ENCODE data around the gene BEST1.
"Not testable (repeated sequence)": the region's sequence is repeated elsewhere in the genome, so short reads cannot be mapped to it uniquely, and the experiment has no call there.

The BEST1 gene

DNA sequence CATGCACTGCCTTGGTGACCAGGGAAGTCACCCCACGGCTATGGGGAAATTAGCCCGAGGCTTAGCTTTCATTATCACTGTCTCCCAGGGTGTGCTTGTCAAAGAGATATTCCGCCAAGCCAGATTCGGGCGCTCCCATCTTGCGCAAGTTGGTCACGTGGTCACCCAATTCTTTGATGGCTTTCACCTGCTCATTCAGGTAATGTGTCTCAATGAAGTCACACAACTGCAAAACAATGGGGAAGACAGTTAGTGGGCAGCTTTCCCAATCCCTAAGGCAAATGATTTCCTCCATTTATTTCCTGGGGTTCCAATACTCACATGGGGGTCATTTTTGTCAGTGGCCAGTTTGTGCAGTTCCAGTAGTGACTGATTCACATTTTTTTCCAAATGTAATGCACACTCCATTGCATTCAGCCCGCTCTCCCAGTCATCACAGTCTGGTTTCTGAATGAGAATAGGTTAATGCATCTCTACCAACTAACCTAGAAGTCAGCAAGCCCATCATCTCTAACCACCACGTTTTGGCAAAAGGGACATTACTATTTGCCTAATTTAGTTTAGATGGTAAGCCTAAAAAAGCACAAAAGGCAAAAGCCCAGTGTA lies 14.6 kb downstream of the BEST1 start:
- not testable (repeated sequence) for DNase-seq

DNA sequence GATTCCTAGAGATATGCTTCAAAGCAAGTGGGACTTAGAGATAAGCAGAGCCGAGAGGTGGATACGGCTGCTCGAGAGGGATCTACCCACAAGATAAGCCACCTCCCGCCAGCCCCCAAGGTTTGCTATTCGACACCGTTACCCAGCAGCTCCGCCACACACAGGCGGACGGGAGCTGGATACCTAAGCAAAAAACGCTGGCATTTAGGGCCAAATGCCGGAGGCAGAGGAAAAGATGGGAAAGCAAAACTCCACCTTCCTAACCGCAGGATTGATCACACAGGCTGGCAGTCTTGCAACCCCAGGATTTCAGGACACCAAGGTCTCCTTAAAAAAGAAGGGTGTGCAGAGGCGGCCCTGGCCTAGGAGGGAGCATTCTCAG lies 16.6 kb downstream of the BEST1 start:
- DNase-seq, result no peak

DNA sequence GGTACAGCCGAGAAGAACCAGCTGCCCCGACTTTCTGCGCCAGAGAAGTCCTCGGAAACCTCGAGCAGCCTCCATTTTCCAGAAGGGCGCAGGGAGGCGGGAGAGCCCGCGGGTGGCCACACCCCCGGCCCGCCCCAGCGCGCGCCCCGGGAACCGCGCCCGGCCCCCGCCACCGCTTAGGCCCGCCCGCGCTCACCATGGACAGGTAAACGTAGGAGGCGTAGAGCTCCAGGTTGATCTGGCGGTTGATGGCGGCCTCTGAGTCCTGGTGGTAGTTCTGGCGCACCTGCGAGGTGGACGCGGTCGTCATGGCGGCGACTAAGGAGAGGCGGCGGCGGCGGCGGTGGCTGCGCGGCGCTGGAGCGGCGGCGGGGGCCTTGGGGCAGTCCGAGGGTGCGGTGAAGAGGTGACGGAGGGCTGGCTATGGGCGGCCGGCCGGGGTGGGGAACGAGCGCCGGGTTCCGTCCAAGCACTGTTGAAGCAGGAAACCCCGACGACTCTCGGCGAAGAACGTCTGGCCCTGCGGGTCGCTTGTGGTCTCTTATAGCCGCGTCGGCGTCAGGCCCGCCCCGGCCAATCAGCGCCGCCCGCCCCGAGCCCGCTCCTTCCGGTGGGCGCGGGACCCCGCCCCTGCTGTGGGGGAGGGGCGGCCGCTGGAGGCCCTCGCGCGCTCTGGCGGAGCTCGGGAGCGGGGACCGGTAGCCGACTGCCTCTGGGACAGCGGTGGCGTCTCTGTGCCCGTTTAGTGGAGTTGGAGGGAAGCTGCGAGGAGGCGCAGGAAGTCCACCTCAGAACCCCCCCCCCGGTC lies 17.2 kb downstream of the BEST1 start, which contains the start of gene FTH1:
FTH1 (minus strand) TSS at position 519 of the 808 bp plus-strand sequence; CDS start at position 310, 209 bp downstream.
- peak; percentile 86 for DNase-seq

DNA sequence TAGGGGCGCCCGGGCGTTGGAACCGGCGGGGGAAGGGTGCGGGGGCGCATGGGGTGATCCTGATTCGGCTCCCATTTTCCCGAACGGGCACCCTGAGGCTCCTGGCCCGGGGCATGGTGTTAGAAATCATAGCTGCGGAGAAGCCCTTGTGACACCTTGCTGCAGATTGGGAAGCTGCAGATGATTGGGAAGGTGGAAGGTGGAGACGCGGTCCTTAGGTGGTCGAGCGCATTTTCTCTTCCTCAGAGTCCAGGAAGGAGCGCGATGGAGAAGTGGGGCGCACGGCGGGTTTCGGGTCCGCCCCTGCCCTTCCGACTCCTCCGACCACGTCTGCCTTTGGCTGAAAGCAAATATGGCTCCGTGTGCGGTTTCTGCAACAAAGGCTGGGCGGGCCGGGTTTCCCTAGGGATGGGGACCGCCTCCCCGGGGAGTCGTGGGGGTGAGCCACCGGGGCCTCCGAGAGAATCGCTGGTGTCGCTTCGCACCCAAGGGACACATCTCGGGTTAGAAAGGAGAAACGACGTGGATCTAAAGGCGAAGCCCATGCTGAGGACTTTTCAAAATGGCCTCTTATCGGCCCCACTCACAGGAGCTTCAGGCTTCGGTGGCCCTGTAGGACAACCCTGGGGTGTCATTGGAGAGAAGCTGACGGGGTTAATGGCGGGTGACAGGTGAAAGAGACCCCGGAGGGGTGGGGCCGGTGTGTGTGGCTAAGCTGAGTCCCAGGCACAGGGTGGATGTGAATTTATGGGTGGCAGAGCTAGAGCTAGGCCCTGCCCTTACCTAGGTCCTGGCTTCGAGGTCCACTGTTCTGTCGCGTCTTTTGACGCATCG lies 18.0 kb downstream of the BEST1 start:
- no peak for DNase-seq

DNA sequence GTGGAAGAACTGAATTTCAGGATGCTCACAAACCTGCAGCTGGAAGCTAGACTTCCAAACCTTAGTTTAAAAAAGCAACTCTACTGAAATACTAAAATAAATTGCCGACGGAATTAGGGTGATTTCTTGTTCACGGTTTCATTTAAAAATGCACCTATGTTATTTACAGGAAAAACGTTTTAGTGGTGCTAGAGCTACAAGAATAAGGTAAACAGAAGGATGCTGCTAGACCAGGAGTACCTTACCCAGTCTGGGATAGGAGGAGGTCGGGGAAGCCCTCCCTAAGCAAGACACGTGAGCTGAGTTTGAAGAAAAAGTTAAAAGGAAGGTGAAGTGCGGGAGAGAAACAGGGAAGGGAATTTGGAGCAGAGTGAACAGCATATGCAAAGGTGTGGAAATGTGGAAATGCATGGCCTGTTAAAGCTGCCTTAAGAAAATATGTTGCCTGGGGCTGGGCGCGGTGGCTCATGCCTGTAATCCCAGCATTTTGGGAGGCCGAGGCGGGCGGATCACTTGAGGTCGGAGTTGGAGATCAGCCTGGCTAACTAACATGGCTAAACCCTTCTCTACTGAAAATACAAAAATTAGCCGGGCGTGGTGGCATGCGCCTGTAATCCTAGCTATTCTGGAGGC lies 18.7 kb downstream of the BEST1 start:
- no peak for DNase-seq

DNA sequence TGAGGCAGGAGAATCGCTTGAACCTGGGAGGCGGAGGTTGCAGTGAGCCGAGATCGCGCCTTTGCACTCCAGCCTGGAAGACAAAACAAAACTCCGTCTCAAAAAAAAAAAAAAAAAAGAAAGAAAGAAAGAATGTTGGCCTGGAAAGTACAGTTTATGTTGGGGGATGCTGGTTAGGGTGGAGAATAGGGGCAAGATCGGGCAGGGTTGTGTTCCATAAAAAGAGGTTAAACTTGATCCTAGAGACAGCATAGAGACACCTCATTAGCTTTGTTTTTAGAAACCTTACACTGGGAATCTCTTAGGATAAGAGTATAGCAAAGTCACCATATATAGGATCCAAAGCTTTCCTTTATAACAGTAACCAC lies 19.2 kb downstream of the BEST1 start:
- DNase-seq, result no peak

DNA sequence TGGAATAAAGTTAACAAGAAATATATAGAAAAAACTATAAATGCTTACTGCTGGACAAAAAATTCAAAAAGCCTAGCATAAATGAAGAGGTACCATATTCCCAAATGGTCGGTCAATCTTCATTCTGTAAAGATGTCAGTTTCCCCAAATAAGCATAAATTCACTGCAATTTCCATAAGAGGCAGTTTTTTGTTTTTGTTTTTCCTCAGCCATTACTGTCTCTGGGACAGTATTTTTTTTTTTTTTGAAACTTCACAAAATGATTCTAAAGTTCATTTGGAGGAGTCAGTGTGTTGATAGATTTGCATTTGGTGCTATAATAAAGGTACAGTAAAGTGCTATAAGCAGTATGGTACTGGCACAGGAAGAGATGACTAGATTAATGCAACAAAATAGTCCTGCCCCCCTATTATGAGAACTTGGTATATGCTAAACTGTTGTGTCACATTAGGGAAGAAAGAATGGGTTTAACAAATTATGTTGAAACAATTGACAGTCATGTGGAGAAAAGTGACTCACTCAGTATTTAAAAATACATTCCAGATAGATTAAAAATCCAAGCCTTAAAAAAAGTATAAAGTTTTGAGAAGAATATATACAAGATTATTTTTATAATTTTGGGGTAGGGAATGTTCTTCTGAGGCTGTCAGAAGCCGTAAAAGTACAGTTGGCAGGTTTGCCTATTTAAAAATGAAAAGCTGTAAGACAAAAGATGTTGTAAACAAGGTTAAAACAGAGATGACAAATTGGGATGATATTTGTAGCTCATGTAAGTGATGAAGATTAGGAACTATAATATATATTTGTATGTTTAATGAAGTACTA lies 19.9 kb downstream of the BEST1 start:
- DNase-seq, result no peak

DNA sequence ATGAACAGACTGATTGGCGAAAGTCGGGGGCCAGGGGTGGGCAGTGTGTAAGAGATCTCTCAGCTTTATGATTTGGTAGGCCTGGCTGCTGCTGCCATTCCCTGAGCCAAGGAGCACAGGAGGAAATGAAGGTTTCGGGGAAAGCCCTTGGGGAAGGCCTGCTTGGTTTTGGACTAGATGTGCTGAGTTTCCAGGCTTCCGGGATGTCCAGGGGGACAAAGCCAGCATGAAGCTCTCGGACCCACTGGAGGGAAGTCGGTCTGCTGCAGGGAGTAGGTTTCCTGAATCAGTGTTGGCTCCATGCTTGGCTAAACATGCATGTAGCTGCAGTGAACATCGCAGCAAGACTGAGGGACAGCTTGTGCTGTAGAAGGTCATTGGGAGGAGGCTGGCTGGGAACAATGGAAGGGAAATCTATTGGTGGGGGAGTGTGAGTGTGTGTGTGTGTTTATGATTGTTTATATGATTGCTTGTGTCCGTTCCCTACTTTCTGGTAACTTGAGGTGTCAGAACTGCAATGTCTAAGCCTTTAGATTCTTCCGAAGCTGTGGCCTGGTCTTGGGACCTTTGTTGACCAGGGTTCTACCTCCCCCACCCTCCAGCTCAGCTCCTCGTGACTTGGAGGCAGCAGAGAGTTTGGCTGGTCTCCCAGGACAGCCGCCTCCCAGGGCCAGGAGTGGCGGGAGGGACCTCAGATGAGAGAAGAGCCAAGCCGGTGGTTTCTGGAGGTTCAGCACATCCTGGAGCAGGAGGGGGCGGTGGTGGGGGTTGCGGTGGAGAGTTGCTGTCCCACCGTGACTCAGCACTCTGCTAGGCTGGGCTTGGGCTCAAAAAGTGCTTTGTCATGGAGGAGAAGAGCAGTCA lies 21.3 kb downstream of the BEST1 start:
- DNase-seq, result peak; percentile 32

DNA sequence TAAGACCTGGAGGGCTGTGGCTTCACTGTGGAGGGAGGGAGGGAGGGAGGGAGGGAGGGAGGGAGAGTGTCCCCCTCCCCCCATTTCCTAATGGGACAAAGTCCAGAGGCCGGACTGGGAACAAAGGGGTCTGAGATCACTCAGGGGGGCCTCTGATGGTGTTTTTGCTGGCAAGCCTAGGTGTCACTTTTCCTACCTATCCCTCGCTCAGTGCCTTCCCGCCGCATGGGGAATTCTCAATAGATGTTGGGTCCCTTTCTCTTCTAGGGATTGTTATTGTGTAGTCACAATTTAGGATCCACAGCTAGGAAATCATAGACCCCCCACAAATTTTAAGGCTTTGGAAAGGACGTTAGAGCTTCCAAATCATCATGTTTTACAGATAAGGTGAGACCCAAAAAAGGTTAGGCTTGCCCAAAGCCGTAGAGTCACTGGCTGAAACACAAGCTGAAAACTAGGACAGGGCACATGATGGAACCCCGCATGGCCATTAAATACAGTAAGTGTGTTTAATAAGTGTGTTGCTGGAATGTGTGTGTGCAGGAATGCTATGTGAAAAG lies 22.0 kb downstream of the BEST1 start:
- no peak for DNase-seq

DNA sequence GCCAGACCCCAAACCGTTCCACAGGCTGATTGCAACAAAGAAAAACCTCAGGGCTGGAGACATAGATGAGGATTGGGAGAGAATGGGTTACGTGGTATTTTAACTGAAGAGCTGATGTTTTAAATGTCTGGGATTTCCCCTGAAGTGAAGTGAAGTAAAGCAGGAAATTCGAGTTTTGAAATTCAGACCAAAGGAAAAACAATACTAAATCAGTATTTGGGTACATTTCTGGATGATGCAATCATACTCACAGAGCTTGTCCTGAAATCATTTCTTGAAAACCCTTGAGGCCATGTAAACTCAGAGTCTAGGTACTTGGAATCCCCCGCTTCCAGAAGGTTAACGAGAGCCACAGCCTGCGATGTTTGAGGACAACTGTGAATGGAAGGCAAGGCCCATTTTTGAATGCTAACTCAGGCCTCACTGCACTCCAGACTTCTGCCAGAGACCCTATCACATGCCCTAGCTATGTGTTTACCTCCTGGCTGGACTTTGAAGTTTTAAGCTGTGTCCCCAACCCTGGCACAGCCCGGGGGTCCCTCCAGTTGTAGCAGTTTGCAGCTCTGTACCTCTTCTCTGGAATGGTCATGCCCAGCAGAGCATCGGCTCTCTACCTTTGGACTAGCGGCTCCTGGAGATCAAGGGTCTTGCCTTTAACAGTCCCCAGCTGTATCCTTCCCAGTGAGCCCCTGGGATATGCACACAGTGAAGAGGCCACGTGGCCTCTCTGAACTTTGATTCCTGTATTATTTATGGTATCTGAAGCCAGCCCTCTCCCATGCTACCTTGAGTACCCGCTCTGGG lies 22.7 kb downstream of the BEST1 start:
- DNase-seq, result no peak

DNA sequence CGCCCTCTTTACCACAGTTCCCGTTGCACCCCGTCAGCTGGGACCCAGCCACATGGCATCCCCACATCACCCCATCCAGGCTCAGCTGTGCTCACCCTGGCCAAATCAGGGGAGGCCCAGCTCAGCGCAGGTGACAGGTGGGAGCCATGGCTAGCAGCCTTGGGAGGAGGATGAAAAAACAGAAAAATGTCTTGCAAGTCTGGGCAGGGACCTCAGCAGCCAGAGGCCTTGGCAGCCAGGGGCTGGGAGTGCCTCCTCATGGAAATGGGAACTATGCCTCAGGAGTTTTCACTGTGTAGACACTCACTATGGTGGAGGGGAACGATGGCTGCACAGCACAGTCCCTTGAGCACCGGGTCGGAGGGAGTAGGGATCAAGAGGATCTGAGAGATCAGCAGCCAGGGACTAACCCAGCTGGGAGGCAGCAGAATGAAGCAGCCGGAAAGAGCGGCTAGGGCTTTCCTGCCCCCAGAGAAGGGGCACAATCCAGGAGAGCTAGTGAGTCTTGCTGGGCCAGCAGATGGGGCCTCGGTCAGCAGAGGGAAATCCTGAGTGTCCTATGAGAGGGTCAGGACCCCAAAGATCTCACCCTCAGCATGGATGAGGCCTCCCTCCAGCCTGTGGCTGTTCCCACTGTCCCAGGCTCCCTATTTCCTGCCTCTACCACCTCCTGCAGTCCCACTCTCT lies 23.5 kb downstream of the BEST1 start:
- DNase-seq, result no peak

DNA sequence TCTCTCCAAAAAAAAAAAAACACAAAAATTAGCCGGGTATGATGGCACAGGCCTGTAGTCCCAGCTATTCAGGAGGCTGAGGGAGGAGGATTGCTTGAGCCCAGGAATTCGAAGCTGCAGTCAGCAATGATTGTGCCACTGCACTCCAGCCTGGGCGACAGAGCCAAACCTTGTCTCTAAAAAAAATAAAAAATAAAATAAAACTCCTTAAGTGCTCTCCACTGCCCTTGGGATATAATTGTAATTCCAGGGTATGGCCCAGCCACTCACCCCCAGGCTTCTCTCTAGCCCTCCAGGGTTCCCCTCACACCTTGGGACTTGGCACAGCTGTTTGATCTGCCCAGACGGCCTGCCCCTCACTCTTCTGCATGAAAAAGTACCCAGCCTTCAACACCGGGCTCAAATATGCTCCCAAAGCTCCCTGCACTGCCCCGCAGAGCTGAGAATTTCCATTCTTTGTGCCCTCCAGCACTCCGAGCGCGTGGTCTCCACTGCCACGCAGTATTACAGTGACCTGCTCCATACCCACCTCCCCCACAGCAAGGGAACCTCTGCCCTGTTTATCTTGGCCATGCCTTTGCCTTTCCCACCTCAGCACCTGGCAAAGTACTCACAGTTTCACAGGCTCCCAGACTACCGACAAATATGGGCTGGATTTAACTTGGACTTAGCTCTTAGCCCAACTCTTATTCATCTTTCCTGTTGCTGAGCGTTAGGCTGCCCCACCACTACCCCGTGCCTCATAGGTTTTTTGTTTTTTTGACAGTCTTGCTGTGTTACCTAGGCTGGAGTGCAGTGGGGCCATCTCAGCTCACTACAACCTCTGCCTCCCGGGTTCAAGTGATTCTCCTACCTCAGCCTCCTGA lies 24.8 kb downstream of the BEST1 start:
- no peak for DNase-seq

DNA sequence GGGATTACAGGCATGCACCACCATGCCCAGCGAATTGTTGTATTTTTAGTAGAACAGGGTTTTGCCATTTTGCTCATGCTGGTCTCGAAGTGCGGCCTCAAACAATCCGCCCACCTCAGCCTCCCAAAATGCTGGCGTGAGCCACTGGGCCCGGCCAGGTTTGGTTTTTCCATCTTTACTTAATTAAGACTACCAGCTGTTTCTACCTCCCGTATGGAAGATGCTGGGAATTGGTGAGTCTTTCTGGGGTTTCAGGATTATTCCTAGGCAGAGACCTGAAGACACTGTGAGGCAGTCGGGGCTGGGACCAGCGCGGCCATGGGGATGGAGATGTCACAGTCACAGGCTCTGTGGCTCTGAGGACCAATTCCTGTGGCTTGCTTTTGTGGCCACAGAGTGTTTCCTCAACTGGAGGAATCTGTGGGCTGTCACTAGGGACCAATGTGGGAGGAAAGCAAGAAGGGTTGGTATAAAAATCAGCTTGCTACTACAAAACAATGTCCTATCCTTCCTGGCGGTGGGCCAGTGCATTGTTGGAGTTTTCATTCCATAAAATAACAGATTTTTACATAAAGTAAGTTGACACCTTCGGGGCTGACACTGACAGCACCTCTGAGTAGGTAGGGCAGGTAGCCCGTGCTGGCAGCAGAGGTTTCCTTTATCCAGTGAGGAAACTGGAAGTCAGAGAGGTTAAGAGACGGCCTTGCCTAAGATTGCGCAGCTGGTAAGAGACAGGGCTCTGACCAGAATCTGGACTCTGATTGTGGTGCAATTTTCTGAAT lies 25.7 kb downstream of the BEST1 start:
- DNase-seq, result no peak

DNA sequence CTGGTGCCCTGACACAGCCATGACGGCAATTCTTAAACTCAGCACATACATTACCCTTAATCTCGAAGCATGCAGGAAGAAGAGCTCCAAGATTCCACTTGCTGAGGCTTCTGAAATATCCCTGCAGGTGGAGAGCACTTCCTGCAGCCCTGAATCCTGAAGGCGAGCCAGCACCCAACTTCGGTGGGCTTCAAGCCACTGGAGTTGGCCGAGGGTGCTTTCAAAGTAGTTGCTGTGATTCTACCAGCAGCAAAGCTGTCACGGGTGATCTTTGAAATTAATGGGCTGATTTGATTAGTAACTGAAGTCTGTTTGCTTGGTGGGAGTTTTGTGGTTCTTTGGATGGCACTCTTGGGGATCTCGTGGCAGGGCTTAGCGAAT lies 26.3 kb downstream of the BEST1 start:
- no peak for DNase-seq

DNA sequence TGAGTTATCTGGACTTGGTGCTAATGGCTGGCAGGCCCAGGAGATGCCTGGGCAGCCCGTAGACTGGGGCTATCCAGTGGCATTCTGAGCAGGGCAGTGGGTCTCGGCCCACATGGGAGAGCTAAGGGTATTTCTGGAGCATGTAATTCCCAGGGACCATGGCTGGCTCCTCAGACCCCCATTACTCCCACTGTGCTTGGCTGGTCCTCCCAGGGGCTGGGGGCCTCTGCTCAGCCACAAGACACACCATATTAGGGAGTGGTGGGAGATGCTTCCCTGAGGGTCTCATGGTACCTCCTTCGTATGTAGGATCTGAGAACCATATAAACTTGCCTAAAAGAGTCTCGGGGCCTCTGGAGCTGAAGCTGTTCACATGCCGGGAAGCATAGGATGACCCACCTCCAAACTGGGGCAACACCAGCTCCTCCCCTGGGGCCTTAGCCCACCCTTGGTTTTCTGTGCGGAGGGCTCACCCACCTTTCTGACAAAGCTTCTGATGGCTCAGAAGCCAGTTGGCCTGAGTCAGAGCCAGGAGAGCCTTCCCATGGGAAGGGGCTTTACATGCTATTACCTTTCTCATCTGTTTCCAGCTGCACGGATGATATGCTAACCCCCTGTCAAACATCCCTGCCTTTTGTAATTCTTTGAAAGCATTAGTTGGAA lies 26.8 kb downstream of the BEST1 start:
- no peak for DNase-seq

DNA sequence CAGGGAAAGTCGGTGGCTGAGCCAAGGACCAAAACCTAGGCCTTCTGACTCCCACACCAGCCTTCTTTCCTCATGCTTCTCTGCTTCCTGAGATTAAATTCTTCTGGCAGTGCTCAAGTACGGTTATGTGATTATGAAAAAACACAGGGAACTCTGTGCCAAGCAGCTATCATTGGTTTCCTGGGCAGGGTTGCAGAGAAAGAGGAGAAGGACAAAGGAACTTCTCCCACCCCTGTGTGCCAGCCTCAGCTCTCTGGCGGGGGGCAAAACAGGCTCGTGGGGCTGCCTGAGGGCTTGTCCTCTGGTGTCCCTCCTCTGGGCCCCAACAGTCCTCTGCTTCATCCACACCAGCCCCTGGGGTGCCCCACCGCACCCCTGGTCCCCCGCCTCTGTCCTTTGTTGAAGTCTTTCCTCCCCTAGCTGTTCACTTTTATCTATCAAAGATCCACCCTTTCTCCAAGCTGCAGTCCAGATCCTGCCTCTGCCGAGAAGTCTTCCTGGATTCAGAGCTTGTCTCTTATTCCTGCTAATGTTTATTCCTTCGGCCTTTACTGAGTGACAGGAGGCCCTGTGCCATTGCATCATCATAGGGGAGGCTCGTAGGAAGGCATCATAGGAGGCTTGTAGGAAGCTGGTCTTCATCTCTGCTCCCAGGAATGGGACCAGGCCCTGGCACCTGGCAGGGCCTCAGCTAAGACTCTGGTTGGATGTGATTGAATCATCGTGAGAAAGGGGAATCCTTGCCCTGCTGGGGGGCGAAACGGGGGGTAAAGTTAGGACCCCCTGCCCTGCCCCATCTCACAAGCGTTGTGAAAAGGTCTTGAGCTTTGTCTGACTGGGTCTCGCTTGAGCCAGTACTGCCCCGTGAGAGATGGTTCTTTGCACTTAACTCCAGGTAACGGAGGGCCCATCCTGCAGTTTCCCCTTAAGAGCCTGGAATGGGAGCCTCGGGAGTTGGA lies 28.8 kb downstream of the BEST1 start:
- no peak for DNase-seq

All from activated CD8-positive, alpha-beta memory T cell treated with anti-CD3 and anti-CD28 coated beads, Interleukin-2, amount 50 U/mL, for 4 hours (primary cell).